ENCODE measurements around the gene BMP6. TPM values are rescaled to one million over a fixed set of nuclear protein-coding genes. Genes with fewer than 3 reads are reported as not detected.

BMP6 gene
- total RNA-seq, 4 donors from 2014 or later: 0.57 to 2.9 (median 1.1) TPM

- no peak for DNase-seq
These were observed 191.8 kb downstream of the BMP6 start for GRCh38 chr6:7917729-7918128.

GRCh38 chr6:7918403-7918802 lies 192.5 kb downstream of the BMP6 start:
- Histone ChIP-seq H3K36me3 (no peaks in the 10 kb centered on the region), H3K27ac (no peak overlapping the region), H3K4me3 (no peak overlapping the region), H3K9me3 (no peaks in the 10 kb centered on the region), H3K27me3 (peaks cover 0 to 3% (median 0%) of the 10 kb centered on the region in 4 donors), H3K4me1 (peaks cover 0 to 10% (median 4%) of the 10 kb centered on the region in 3 donors)
- intact Hi-C loops (cut with DNase I): no loop called here
- no peak for TF ChIP-seq CTCF (IDR thresholded peaks at IDR 0.05)
- TF ChIP-seq POLR2A (IDR thresholded peaks at IDR 0.05): no peak
- WGBS, 2 donors: 88 to 92% methylated on average over 4 of the region's 4 CpGs
- DNase-seq: no peak

More at GRCh38 chr6:7917729-7918128, 191.8 kb downstream of the BMP6 start:
- Histone ChIP-seq H3K27ac (peak overlapping the region in 1 of 4 donors; percentile 28), H3K4me1 (peaks cover 0 to 10% (median 4%) of the 10 kb centered on the region in 3 donors), H3K9me3 (no peaks in the 10 kb centered on the region), H3K27me3 (peaks cover 0 to 9% (median 0%) of the 10 kb centered on the region in 4 donors), H3K36me3 (no peaks in the 10 kb centered on the region), H3K4me3 (no peak overlapping the region)
- 82 to 88% methylated on average over 2 to 4 of the region's 5 CpGs for WGBS, 2 donors
- intact Hi-C loops (cut with DNase I): no loop called here
- TF ChIP-seq CTCF (IDR thresholded peaks at IDR 0.05) (no peak), POLR2A (IDR thresholded peaks at IDR 0.05) (no peak)

GRCh38 chr6:7919871-7920270 lies 194.0 kb downstream of the BMP6 start:
- no peak for DNase-seq
- intact Hi-C loops (cut with DNase I): no loop called here

GRCh38 chr6:7920425-7920824 lies 194.5 kb downstream of the BMP6 start:
- H3K27me3 ChIP-seq: no peaks in the 10 kb centered on the region
- DNase-seq: no peak
- H3K9me3 ChIP-seq: no peaks in the 10 kb centered on the region
- H3K4me3 ChIP-seq: no peak overlapping the region
- 48 to 70% methylated on average over 2 of the region's 2 CpGs for WGBS, 2 donors
- H3K27ac ChIP-seq: no peak overlapping the region
- intact Hi-C loops (cut with DNase I): no loop called here
- TF ChIP-seq CTCF (IDR thresholded peaks at IDR 0.05) (no peak), POLR2A (IDR thresholded peaks at IDR 0.05) (no peak)
- H3K4me1 ChIP-seq: peaks cover 0 to 10% (median 4%) of the 10 kb centered on the region in 3 donors
- no peaks in the 10 kb centered on the region for H3K36me3 ChIP-seq

More at GRCh38 chr6:7919871-7920270, 194.0 kb downstream of the BMP6 start:
- Histone ChIP-seq H3K4me3 (no peak overlapping the region), H3K36me3 (no peaks in the 10 kb centered on the region), H3K27me3 (no peaks in the 10 kb centered on the region), H3K4me1 (peaks cover 0 to 10% (median 4%) of the 10 kb centered on the region in 3 donors), H3K9me3 (no peaks in the 10 kb centered on the region), H3K27ac (no peak overlapping the region)
- WGBS, 2 donors: 37 to 55% methylated on average over 8 of the region's 8 CpGs
- TF ChIP-seq CTCF (IDR thresholded peaks at IDR 0.05): no peak
- TF ChIP-seq POLR2A (IDR thresholded peaks at IDR 0.05): no peak

GRCh38 chr6:7921046-7921445 lies 195.1 kb downstream of the BMP6 start:
- no peak for DNase-seq
- Histone ChIP-seq H3K27ac (no peak overlapping the region), H3K4me3 (no peak overlapping the region), H3K9me3 (peaks cover 0 to 6% (median 5%) of the 10 kb centered on the region in 3 donors), H3K36me3 (no peaks in the 10 kb centered on the region), H3K27me3 (no peaks in the 10 kb centered on the region), H3K4me1 (peaks cover 0 to 10% (median 4%) of the 10 kb centered on the region in 3 donors)
- WGBS, 2 donors: 73 to 79% methylated on average over 4 of the region's 4 CpGs
- intact Hi-C loops (cut with DNase I): no loop called here
- TF ChIP-seq CTCF (IDR thresholded peaks at IDR 0.05): no peak
- TF ChIP-seq POLR2A (IDR thresholded peaks at IDR 0.05): no peak

Data from esophagus squamous epithelium (tissue), 5 donors.